Mesodermal cell (in vitro differentiated cells): Measurements from ENCODE around the gene ELOB.

Experiments used
- H3K27ac ChIP-seq: 2 replicates; pipeline ENCODE4 v1.7.0; 2013; ENCODE audit warnings: mild to moderate bottlenecking, low read depth, low read length, moderate library complexity; ENCODE audit not compliant: severe bottlenecking
- H3K36me3 ChIP-seq: 2 replicates; pipeline ENCODE4 v1.7.1; 2013; ENCODE audit warnings: mild to moderate bottlenecking, low read length, moderate library complexity; ENCODE audit not compliant: control insufficient read depth, insufficient read depth
- H3K4me1 ChIP-seq: one replicate; pipeline ENCODE4 v1.7.1; 2013; ENCODE audit warnings: mild to moderate bottlenecking, low read length; ENCODE audit not compliant: insufficient read depth, control insufficient read depth, poor library complexity, severe bottlenecking
- H3K4me3 ChIP-seq: 2 replicates; pipeline ENCODE4 v1.7.0; 2013; ENCODE audit warnings: low read length, control low read depth, mild to moderate bottlenecking; ENCODE audit not compliant: insufficient read depth, poor library complexity, severe bottlenecking; ENCODE audit errors: extremely low read depth
- H3K9me3 ChIP-seq: 2 replicates; pipeline ENCODE4 v1.7.1; 2013; ENCODE audit warnings: mild to moderate bottlenecking, low read length, moderate library complexity; ENCODE audit not compliant: control insufficient read depth
- WGBS, 2 experiments: methylation state at CpG; one replicate each; pipeline ENCODE4 v1.1.5; 2013; ENCODE audit warnings: missing lambda C conversion rate in 2 of 2; ENCODE audit not compliant: insufficient coverage in 2 of 2; 5-methylcytosine and 5-hydroxymethylcytosine counted together

Gene ELOB

GRCh38 chr16:2819179-2819938 lies 42.3 kb upstream of the ELOB start:
- Histone ChIP-seq H3K36me3 (no peaks in the 10 kb centered on the region), H3K27ac (no peak overlapping the region), H3K4me3 (no peak overlapping the region), H3K9me3 (no peaks in the 10 kb centered on the region), H3K4me1 (no peaks in the 10 kb centered on the region)
- 82 to 84% methylated on average over 10 to 12 of the region's 18 CpGs for WGBS, 2 experiments

GRCh38 chr16:2818272-2818876 lies 41.3 kb upstream of the ELOB start:
- no peaks in the 10 kb centered on the region for H3K36me3 ChIP-seq
- no peak overlapping the region for H3K27ac ChIP-seq
- 90 to 96% methylated on average over 6 to 10 of the region's 10 CpGs for WGBS, 2 experiments
- H3K9me3 ChIP-seq, result no peaks in the 10 kb centered on the region
- no peaks in the 10 kb centered on the region for H3K4me1 ChIP-seq
- H3K4me3 ChIP-seq, result no peak overlapping the region

- Histone ChIP-seq H3K9me3 (no peaks in the 10 kb centered on the region), H3K4me3 (no peak overlapping the region), H3K36me3 (no peaks in the 10 kb centered on the region), H3K4me1 (no peaks in the 10 kb centered on the region), H3K27ac (no peak overlapping the region)
- WGBS, 2 experiments, result 94 to 95% methylated on average over 52 to 58 of the region's 68 CpGs
Observed at GRCh38 chr16:2817340-2818271, 40.5 kb upstream of the ELOB start.

GRCh38 chr16:2816751-2817339 lies 39.8 kb upstream of the ELOB start, which contains the start of gene PRSS21:
PRSS21 (plus strand) TSS chr16:2817237; CDS start chr16:2817269, 32 bp downstream.
- 89 to 91% methylated on average over 24 to 27 of the region's 28 CpGs for WGBS, 2 experiments
- H3K36me3 ChIP-seq, result no peaks in the 10 kb centered on the region
- H3K27ac ChIP-seq, result no peak within 1 kb of the TSS
- no peaks in the 10 kb centered on the region for H3K9me3 ChIP-seq
- no peaks in the 10 kb centered on the region for H3K4me1 ChIP-seq
- no peak within 1 kb of the TSS for H3K4me3 ChIP-seq

GRCh38 chr16:2815299-2815771 lies 38.3 kb upstream of the ELOB start:
- WGBS, 2 experiments, result 85 to 88% methylated on average over 9 to 10 of the region's 10 CpGs
- no peak overlapping the region for H3K4me3 ChIP-seq

GRCh38 chr16:2814551-2815298 lies 37.6 kb upstream of the ELOB start:
- H3K27ac ChIP-seq, result no peak overlapping the region
- 85 to 94% methylated on average over 15 to 18 of the region's 20 CpGs for WGBS, 2 experiments
- no peaks in the 10 kb centered on the region for H3K4me1 ChIP-seq
- no peaks in the 10 kb centered on the region for H3K36me3 ChIP-seq
- no peaks in the 10 kb centered on the region for H3K9me3 ChIP-seq
- no peak overlapping the region for H3K4me3 ChIP-seq

More at GRCh38 chr16:2815299-2815771, 38.3 kb upstream of the ELOB start:
- H3K27ac ChIP-seq, result no peak overlapping the region
- no peaks in the 10 kb centered on the region for H3K36me3 ChIP-seq
- H3K9me3 ChIP-seq, result no peaks in the 10 kb centered on the region
- no peaks in the 10 kb centered on the region for H3K4me1 ChIP-seq

- Histone ChIP-seq H3K4me1 (no peaks in the 10 kb centered on the region), H3K27ac (no peak overlapping the region), H3K9me3 (peaks cover 3% of the 10 kb centered on the region), H3K36me3 (no peaks in the 10 kb centered on the region), H3K4me3 (no peak overlapping the region)
- WGBS, 2 experiments, result 92 to 94% methylated on average over 6 of the region's 7 CpGs
Observed at GRCh38 chr16:2813771-2814221, 36.7 kb upstream of the ELOB start.

GRCh38 chr16:2811703-2812471 lies 34.8 kb upstream of the ELOB start:
- Histone ChIP-seq H3K4me3 (no peak overlapping the region), H3K9me3 (peaks cover 3% of the 10 kb centered on the region), H3K36me3 (no peaks in the 10 kb centered on the region), H3K27ac (no peak overlapping the region), H3K4me1 (no peaks in the 10 kb centered on the region)
- WGBS, 2 experiments, result 85 to 89% methylated on average over 13 of the region's 15 CpGs

- no peak overlapping the region for H3K27ac ChIP-seq
- WGBS, 2 experiments, result 75 to 87% methylated on average over 6 of the region's 6 CpGs
Observed at GRCh38 chr16:2810651-2811050, 33.6 kb upstream of the ELOB start.

More at GRCh38 chr16:2810651-2811050, 33.6 kb upstream of the ELOB start:
- H3K4me1 ChIP-seq, result no peaks in the 10 kb centered on the region
- H3K36me3 ChIP-seq, result no peaks in the 10 kb centered on the region
- H3K4me3 ChIP-seq, result no peak overlapping the region
- peaks cover 3% of the 10 kb centered on the region for H3K9me3 ChIP-seq
